ENCODE results near the gene FNIP1.

- TF ChIP-seq EP300 (IDR thresholded peaks at IDR 0.05) (no peak), CTCF (IDR thresholded peaks at IDR 0.05) (no peak)
Observed at GRCh38 chr5:131671409-131671808, 125.4 kb downstream of the FNIP1 start.

All from stomach (tissue), 4 donors.